GM12874 (cell line): ENCODE data around the gene TRPM8.

ENCODE experiments used
- CTCF ChIP-seq: IDR thresholded peaks from 2 replicates; pipeline ENCODE4 v1.5.1; 2011; ENCODE audit warnings: low read depth, mild to moderate bottlenecking, control low read depth, low read length, moderate library complexity; ENCODE audit not compliant: insufficient read depth

The TRPM8 gene

GRCh38 chr2:233989221-233989858, 72.2 kb downstream of the TRPM8 start:
- TF ChIP-seq CTCF, result no peak

DNA sequence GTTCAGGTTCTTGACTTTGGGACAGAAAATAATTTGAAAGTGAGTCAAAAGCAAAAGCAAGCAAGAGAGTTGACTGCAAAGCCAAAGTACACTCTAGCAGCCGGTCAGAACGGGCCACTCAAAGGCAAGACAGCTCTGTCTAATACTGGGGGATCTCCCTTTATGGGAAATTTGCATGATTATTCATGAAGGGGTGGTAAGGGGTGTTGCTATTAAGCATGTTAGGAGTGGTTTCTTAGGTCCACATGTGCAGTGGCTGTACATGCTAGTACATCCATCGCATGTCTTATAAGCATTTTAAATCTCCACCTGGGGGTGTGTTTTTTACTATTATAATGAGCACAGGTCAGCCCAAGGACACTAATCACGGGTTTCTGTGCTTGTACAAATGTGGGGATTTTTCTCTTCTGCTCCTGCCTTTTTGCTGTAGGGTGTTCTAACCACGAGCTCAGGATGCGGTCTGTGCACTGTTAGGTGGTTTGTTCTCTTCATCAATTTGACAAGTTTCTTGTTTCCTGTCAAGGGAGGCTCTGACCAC, 73.2 kb downstream of the TRPM8 start:
- no peak for TF ChIP-seq CTCF

DNA sequence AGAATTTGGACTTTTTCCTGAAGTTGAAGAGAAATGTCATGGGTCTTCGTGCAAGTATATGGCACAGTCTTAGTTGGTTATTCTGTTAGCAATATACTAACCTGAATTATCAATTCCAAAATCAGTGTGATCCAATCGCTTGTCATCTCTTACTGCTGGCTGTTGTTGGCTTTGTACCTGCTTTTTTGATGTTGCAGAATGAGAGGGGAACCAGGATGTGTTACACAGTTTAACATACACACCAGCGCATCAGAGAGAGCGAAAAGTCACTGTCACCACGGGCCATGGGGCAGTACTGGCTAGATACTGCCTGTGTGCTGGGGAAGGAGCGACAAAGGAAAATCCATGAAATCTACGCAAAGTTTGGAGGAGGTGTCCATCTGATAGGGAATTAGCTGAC, 74.0 kb downstream of the TRPM8 start:
- no peak for TF ChIP-seq CTCF

GRCh38 chr2:233992513-233993217, 75.5 kb downstream of the TRPM8 start:
- no peak for TF ChIP-seq CTCF

GRCh38 chr2:233993461-233993860, 76.3 kb downstream of the TRPM8 start:
- TF ChIP-seq CTCF, result no peak

- no peak for TF ChIP-seq CTCF
Measured at GRCh38 chr2:233994151-233994550, 77.0 kb downstream of the TRPM8 start.

GRCh38 chr2:233996000-233996399, 78.8 kb downstream of the TRPM8 start:
- TF ChIP-seq CTCF, result no peak
